ENCODE data around the gene C3orf52.

GRCh38 chr3:112104774-112105173 lies 18.6 kb downstream of the C3orf52 start:
- TF ChIP-seq CTCF (IDR thresholded peaks at IDR 0.05), result no peak
- TF ChIP-seq POLR2A (IDR thresholded peaks at IDR 0.05), result no peak
